Activated T-helper 1 cell treated with anti-CD3 and anti-CD28 coated beads, Interleukin-12 subunit alpha, Interleukin-12 subunit beta, Interleukin-2, Interleukin-4 antibody, amounts not matched to agents 30 ng/mL and 10 ng/mL and 1 ng/mL, durations not matched to agents 14 hours and 24 hours and 36 hours (primary cell): ENCODE measurements around the gene PPP3CA. TPM values are rescaled to one million over a fixed set of nuclear protein-coding genes. Genes with fewer than 3 reads are reported as not detected.

Experiments used
- DNase-seq: peaks from one replicate; pipeline ENCODE4 v3.0.0; 2021; ENCODE audit warnings: low spot score
- H3K27ac Mint-ChIP-seq: one replicate; pipeline ENCODE4 v1.8.0; 2021; ENCODE audit warnings: mild to moderate bottlenecking, mixed read lengths
- H3K27me3 Mint-ChIP-seq: one replicate; pipeline ENCODE4 v1.8.0; 2022; ENCODE audit warnings: mild to moderate bottlenecking, moderate library complexity, mixed read lengths; ENCODE audit not compliant: insufficient read depth
- H3K36me3 Mint-ChIP-seq: one replicate; pipeline ENCODE4 v1.8.0; 2021; ENCODE audit warnings: low read depth, mixed read lengths
- H3K4me1 Mint-ChIP-seq: one replicate; pipeline ENCODE4 v1.8.0; 2021; ENCODE audit warnings: low read depth, mixed read lengths
- H3K4me3 Mint-ChIP-seq: one replicate; pipeline ENCODE4 v1.8.0; 2021; ENCODE audit warnings: mild to moderate bottlenecking, moderate library complexity, mixed read lengths
- H3K9me3 Mint-ChIP-seq: one replicate; pipeline ENCODE4 v1.8.0; 2021; ENCODE audit warnings: mixed read lengths
- intact Hi-C: fragments of 100-400 bp; cut with micrococcal nuclease; formaldehyde crosslinking; loops from one replicate; pipeline ENCODE4 v1.15.1; 2024
- total RNA-seq: library from RNA; stranded (reverse); gene quantifications from 2 replicates; pipeline ENCODE4 v1.2.3, GENCODE V29; 2022

PPP3CA gene
- total RNA-seq, 1 donor from 2014 or later: 11.3 TPM

DNA sequence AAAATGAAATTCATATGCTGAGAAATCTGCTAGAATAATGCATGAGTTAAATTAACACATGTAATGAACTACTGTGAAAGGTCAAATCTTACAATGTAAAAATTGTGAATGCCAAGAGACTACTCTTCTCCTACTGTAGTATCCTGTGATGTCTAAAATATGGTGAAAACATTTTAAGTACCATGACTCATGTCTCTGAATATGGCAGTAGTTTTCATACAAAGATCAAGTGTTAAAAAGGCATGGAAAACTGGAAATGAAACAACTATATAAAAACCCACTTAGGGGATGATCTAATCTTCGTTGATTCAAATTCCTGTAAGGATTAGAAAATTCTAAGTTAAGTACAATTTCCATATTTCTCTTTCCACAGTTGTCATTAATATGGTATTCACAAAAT is 221.3 kb downstream of the PPP3CA start:
- no peak overlapping the region for H3K4me3 Mint-ChIP-seq
- no peak for DNase-seq
- intact Hi-C loops: no loop called here
- no peak overlapping the region for H3K27ac Mint-ChIP-seq
- no peaks in the 10 kb centered on the region for H3K27me3 Mint-ChIP-seq
- H3K4me1 Mint-ChIP-seq: peaks cover 6% of the 10 kb centered on the region
- H3K9me3 Mint-ChIP-seq: peaks cover 7% of the 10 kb centered on the region
- peaks cover 2% of the 10 kb centered on the region for H3K36me3 Mint-ChIP-seq

DNA sequence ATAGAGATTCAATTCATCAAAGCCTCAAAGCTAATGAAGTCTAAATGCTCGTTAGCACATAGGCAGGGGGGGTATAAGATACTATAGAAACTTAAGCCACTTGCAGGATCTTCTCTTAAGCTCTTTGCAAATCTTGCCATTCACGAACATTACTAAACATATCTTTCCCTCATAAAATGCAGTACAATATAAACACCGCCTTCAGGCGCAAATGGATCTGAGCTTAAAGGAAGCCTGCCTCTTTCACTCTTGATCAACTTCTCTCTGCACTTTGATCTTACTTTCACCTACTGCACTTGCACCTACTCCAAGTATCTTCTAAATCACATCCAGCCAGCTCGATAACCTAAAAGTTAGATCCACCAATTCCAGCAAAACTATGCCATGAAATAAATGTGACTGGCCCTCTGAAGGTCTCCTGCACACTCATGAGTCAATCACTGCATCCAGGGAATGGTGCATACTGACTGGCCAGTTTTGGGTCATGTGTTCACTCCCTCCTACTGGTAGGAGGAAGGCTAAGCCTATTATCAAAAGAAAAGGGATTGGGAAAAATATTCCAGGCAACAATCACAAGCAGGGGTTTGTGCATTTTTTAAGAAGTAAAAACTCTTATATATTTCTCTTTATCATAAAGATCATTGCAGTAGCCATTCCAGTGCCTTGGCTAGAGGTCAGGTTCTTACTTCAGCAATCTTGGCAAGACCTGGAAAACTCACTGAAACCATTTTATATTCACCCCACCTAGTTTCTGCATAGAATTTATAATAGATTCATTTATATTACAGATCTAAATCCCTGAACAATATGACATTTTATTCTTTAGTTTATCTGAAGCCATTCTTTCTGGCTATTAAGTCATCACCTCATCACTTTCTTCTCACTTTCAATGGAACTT is 222.0 kb downstream of the PPP3CA start:
- intact Hi-C loops: no loop called here
- Mint-ChIP-seq H3K27me3 (no peaks in the 10 kb centered on the region), H3K36me3 (peaks cover 2% of the 10 kb centered on the region), H3K4me3 (no peak overlapping the region), H3K27ac (no peak overlapping the region), H3K4me1 (peaks cover 6% of the 10 kb centered on the region), H3K9me3 (peaks cover 6% of the 10 kb centered on the region)
- no peak for DNase-seq

DNA sequence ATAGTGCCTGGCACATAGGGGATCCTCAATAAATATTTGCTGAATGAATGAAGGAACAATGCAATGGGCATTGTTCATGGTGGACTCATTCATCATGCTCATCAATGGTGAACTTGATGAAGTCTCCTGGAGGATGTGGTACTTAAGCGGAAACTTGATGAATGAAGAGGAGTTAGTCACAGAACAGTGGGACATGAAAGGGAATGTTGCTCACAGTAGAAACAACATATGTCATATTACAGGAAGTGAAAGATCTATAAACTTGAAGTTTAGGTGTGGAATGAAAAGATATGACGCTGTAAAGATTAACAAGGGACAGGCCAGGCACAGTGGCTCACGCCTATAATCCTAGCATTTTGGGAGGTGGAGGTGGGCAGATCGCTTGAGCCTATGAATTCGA is 224.1 kb downstream of the PPP3CA start:
- Mint-ChIP-seq H3K27me3 (no peaks in the 10 kb centered on the region), H3K9me3 (no peaks in the 10 kb centered on the region), H3K4me3 (no peak overlapping the region), H3K27ac (no peak overlapping the region), H3K4me1 (peaks cover 6% of the 10 kb centered on the region), H3K36me3 (no peaks in the 10 kb centered on the region)
- intact Hi-C loops: no loop called here
- DNase-seq: no peak

DNA sequence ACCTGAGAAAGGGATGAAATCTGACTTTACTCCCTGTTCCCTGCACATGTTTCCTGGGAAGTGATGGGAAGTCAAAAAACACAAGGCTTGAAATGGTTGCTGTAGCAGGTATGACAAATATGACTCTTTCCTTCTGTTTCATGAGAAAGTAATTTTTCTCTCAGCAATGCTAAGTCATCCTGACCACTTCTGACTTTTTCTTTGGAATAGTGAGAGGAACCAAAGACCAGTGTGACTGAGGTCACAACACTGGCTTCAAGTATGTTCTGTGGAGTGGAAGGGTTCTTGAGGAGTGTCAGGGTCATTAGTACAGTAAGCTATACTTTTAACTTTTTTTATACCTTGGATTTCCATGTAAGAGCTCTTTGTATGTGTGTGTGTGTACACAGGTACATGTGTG is 225.3 kb downstream of the PPP3CA start:
- no peak overlapping the region for H3K27ac Mint-ChIP-seq
- intact Hi-C loops: no loop called here
- no peak for DNase-seq

GRCh38 chr4:101119141-101119540 is 228.2 kb downstream of the PPP3CA start:
- H3K36me3 Mint-ChIP-seq: no peaks in the 10 kb centered on the region
- H3K27ac Mint-ChIP-seq: no peak overlapping the region
- no peaks in the 10 kb centered on the region for H3K9me3 Mint-ChIP-seq
- peaks cover 2% of the 10 kb centered on the region for H3K27me3 Mint-ChIP-seq
- H3K4me3 Mint-ChIP-seq: no peak overlapping the region
- no peaks in the 10 kb centered on the region for H3K4me1 Mint-ChIP-seq
- intact Hi-C loops: no loop called here
- DNase-seq: no peak

More for the DNA sequence above, 225.3 kb downstream of the PPP3CA start:
- Mint-ChIP-seq H3K36me3 (no peaks in the 10 kb centered on the region), H3K9me3 (no peaks in the 10 kb centered on the region), H3K4me3 (no peak overlapping the region), H3K4me1 (peaks cover 6% of the 10 kb centered on the region), H3K27me3 (no peaks in the 10 kb centered on the region)

DNA sequence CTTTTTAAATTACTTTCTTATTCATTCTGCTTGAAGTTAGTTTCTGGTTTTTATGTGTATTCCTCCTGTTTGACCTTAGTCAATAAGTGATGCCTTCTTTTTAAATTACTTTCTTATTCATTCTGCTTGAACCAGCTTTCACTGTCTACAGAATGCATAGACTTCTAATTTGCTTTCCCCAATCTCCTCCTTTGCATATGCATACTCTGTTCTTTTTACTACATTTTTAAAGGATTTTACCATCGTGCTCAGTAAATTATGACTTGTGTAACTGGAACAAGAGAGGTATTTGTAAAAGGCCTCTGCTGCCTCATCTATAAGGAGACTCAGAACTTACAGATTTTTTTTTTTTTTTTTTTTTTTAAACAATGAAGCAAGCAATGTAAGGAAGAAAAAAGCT is 228.7 kb downstream of the PPP3CA start:
- H3K36me3 Mint-ChIP-seq: no peaks in the 10 kb centered on the region
- H3K4me3 Mint-ChIP-seq: no peak overlapping the region
- H3K27ac Mint-ChIP-seq: no peak overlapping the region
- H3K4me1 Mint-ChIP-seq: no peaks in the 10 kb centered on the region
- intact Hi-C loops: no loop called here
- no peaks in the 10 kb centered on the region for H3K9me3 Mint-ChIP-seq
- H3K27me3 Mint-ChIP-seq: peaks cover 2% of the 10 kb centered on the region
- no peak for DNase-seq

GRCh38 chr4:101115887-101116286 is 231.4 kb downstream of the PPP3CA start:
- intact Hi-C loops: no loop called here
- no peaks in the 10 kb centered on the region for H3K9me3 Mint-ChIP-seq
- H3K27ac Mint-ChIP-seq: no peak overlapping the region
- no peaks in the 10 kb centered on the region for H3K36me3 Mint-ChIP-seq
- no peak for DNase-seq
- peaks cover 2% of the 10 kb centered on the region for H3K27me3 Mint-ChIP-seq
- H3K4me3 Mint-ChIP-seq: no peak overlapping the region
- H3K4me1 Mint-ChIP-seq: no peaks in the 10 kb centered on the region

DNA sequence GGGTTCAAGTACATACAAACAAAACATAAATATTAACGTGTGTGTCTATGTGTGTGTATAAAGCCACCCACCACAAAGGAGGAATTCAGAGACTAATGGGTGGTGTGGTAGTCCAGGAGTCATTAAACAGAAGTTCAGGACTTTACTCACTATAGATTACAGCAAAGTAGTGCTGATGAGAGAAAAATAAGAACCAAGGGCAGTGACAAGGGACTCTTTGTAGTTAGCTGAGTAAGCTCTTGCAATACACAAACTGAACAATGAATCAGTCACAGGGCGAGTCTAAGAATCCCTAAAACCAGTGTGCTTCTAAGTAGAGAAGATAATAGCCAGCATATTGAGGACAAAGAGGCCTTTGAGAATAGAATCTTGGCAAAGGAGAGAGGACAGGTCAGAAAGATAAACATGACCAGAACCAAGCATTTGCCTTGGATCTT is 232.4 kb downstream of the PPP3CA start:
- Mint-ChIP-seq H3K4me1 (no peaks in the 10 kb centered on the region), H3K27me3 (peaks cover 2% of the 10 kb centered on the region), H3K9me3 (no peaks in the 10 kb centered on the region), H3K36me3 (no peaks in the 10 kb centered on the region), H3K4me3 (no peak overlapping the region), H3K27ac (no peak overlapping the region)
- no peak for DNase-seq
- intact Hi-C loops: no loop called here

GRCh38 chr4:101104312-101105052 is 242.8 kb downstream of the PPP3CA start:
- H3K36me3 Mint-ChIP-seq: peaks cover 1% of the 10 kb centered on the region
- DNase-seq: no peak
- no peaks in the 10 kb centered on the region for H3K9me3 Mint-ChIP-seq
- H3K4me1 Mint-ChIP-seq: peaks cover 18% of the 10 kb centered on the region
- no peak overlapping the region for H3K4me3 Mint-ChIP-seq
- H3K27ac Mint-ChIP-seq: no peak overlapping the region
- intact Hi-C loops: loop anchor here (2.0 to 10.0 kb wide), 2 partner anchors 314 to 1010 kb away; no protein-coding TSS in a partner anchor
- H3K27me3 Mint-ChIP-seq: no peaks in the 10 kb centered on the region

GRCh38 chr4:101103381-101104142 is 243.8 kb downstream of the PPP3CA start:
- intact Hi-C loops: loop anchor here (1.0 to 10.0 kb wide), 3 partner anchors 82 to 1009 kb away; no protein-coding TSS in a partner anchor

GRCh38 chr4:101102114-101102742 is 245.1 kb downstream of the PPP3CA start:
- Mint-ChIP-seq H3K27ac (no peak overlapping the region), H3K27me3 (no peaks in the 10 kb centered on the region), H3K4me3 (no peak overlapping the region), H3K9me3 (no peaks in the 10 kb centered on the region), H3K4me1 (peaks cover 18% of the 10 kb centered on the region), H3K36me3 (peaks cover 1% of the 10 kb centered on the region)
- DNase-seq: no peak
- intact Hi-C loops: loop anchor here (10.0 kb wide), 1 partner anchor 1007 kb away; no protein-coding TSS in a partner anchor

More at GRCh38 chr4:101103381-101104142, 243.8 kb downstream of the PPP3CA start:
- Mint-ChIP-seq H3K36me3 (peaks cover 1% of the 10 kb centered on the region), H3K27me3 (no peaks in the 10 kb centered on the region), H3K27ac (no peak overlapping the region), H3K9me3 (no peaks in the 10 kb centered on the region), H3K4me3 (no peak overlapping the region), H3K4me1 (peaks cover 18% of the 10 kb centered on the region)
- no peak for DNase-seq

DNA sequence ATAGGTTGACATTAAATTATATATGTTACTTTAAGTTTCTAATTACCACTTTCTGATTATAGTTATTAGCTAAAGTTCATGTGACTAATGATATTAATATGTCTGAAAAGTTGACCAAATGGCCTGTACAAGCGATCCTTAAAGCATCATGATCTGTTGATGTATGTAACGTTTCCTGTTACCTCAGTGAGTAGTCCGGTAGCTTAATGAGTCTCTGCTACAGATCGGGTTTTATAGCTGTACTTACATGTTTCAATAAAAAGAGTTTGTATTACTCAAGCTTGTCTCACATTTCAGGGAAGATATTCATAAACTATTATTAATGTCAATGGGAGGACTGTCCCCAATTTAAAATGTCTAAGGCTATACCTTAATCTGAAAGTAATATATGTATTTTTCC is 246.3 kb downstream of the PPP3CA start:
- H3K4me1 Mint-ChIP-seq: peaks cover 18% of the 10 kb centered on the region
- no peak overlapping the region for H3K27ac Mint-ChIP-seq
- H3K36me3 Mint-ChIP-seq: peaks cover 4% of the 10 kb centered on the region
- no peaks in the 10 kb centered on the region for H3K27me3 Mint-ChIP-seq
- intact Hi-C loops: loop anchor here (10.0 kb wide), 1 partner anchor 1006 kb away; no protein-coding TSS in a partner anchor
- H3K9me3 Mint-ChIP-seq: no peaks in the 10 kb centered on the region
- no peak for DNase-seq
- H3K4me3 Mint-ChIP-seq: no peak overlapping the region
